NT2/D1 (cell line): ENCODE data around the gene RTN1.
A peak's percentile ranks its signal among the peaks of the same experiment; 100 is the strongest.

ENCODE experiments used
- DNase-seq: peaks from one replicate; pipeline ENCODE4 v3.0.0-alpha.2; 2011; ENCODE audit warnings: low read depth, low spot score
- H3K27me3 ChIP-seq: 2 replicates; pipeline ENCODE4 v1.6.0; 2011; ENCODE audit warnings: mild to moderate bottlenecking; ENCODE audit not compliant: insufficient read length, insufficient read depth
- H3K36me3 ChIP-seq: 2 replicates; pipeline ENCODE4 v1.6.1; 2011; ENCODE audit warnings: mild to moderate bottlenecking, low read length, mixed read lengths; ENCODE audit not compliant: insufficient read depth, insufficient read length
- H3K4me1 ChIP-seq: 2 replicates; pipeline ENCODE4 v1.5.1; 2011; ENCODE audit not compliant: insufficient read depth, insufficient read length
- H3K4me3 ChIP-seq: 2 replicates; pipeline ENCODE4 v1.5.1; 2011; ENCODE audit warnings: low read depth; ENCODE audit not compliant: insufficient read length
- H3K9ac ChIP-seq: 2 replicates; pipeline ENCODE4 v1.6.0; 2011; ENCODE audit warnings: low read depth; ENCODE audit not compliant: insufficient read length
- H3K9me3 ChIP-seq: 2 replicates; pipeline ENCODE4 v1.5.1; 2011; ENCODE audit warnings: mild to moderate bottlenecking, low read length; ENCODE audit not compliant: insufficient read depth
- SUZ12 ChIP-seq: IDR thresholded peaks from 2 replicates; pipeline ENCODE4 v1.6.1; 2011; ENCODE audit not compliant: insufficient read length, insufficient read depth; ENCODE audit errors: extremely low read depth
- YY1 ChIP-seq: IDR thresholded peaks from 2 replicates; pipeline ENCODE4 v1.6.1; 2011; ENCODE audit not compliant: insufficient read length, insufficient read depth
- ZNF274 ChIP-seq: IDR thresholded peaks from 2 replicates; pipeline ENCODE4 v1.6.1; 2011; ENCODE audit warnings: mild to moderate bottlenecking, low read depth, low read length

The RTN1 gene

GRCh38 chr14:59870277-59871165 lies at the start of gene RTN1:
Gene RTN1 (minus strand): TSS chr14:59870776. CDS start chr14:59870630, 146 bp downstream.
- Histone ChIP-seq H3K4me1 (no peaks in the 10 kb centered on the region), H3K27me3 (peaks cover 53% of the 10 kb centered on the region), H3K9me3 (no peaks in the 10 kb centered on the region), H3K4me3 (peak within 1 kb of the TSS; percentile 53), H3K9ac (peak within 1 kb of the TSS; percentile 51), H3K36me3 (no peaks in the 10 kb centered on the region)
- peak; percentile 40 for DNase-seq
- TF ChIP-seq SUZ12 (no peak), ZNF274 (no peak), YY1 (no peak)

- Histone ChIP-seq H3K36me3 (no peaks in the 10 kb centered on the region), H3K9me3 (no peaks in the 10 kb centered on the region), H3K4me1 (no peaks in the 10 kb centered on the region), H3K27me3 (no peaks in the 10 kb centered on the region), H3K9ac (peak overlapping the region; percentile 9), H3K4me3 (peak overlapping the region; percentile 19)
- TF ChIP-seq SUZ12 = no peak
- no peak for TF ChIP-seq ZNF274
- TF ChIP-seq YY1 = no peak
- DNase-seq = no peak
Observed at GRCh38 chr14:59920378-59920683, 49.8 kb upstream of the RTN1 start.

DNA sequence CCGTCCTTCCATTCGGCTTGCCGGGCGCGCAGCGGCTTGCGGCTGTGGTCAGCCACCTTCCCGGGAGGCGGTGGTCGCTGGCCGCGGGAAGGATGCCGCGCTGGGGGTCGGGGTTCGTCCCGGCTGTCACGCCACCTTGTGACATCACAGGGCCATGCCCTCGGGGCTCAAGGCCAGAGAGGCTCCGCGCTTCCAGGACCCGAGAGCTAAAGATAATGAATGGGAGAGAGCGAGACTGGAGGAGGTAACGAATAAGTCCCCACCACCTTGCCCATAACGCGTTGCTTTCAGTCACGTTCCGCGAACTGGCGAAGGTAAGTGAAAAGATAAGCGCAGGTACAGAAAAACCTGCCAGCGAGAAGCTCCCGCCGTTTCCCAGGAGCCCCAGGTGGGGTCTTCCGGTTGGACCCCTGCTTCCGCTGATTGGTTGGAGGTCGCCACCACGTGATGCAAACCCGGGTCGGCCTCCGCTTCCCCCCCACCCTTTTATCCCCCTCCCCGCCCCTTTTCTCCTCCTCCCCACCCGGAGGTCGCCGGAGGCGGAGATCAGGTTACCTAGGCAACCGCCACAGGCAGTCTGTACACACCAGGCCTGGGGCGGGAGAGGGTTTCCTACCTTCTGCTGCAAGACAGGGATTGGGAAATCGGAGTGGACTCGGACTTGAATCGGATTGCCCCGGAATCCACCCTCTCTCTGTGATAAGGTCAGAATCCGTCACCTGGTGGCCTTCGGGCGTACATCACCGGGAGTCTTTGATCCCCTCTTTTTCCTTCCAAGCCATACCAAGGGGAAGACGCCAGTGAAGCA lies 49.2 kb upstream of the RTN1 start, which contains the start of gene LRRC9:
LRRC9 (plus strand) TSS at position 575 of the 808 bp plus-strand sequence.
- TF ChIP-seq YY1 (no peak), SUZ12 (no peak), ZNF274 (no peak)
- Histone ChIP-seq H3K9ac (peak within 1 kb of the TSS; percentile 90), H3K9me3 (no peaks in the 10 kb centered on the region), H3K4me3 (peak within 1 kb of the TSS; percentile 56), H3K27me3 (no peaks in the 10 kb centered on the region), H3K36me3 (no peaks in the 10 kb centered on the region), H3K4me1 (no peaks in the 10 kb centered on the region)
- peak; percentile 85 for DNase-seq

- TF ChIP-seq ZNF274 (no peak), YY1 (no peak), SUZ12 (no peak)
- peak overlapping the region; percentile 90 for H3K9ac ChIP-seq
- no peak for DNase-seq
- peak overlapping the region; percentile 56 for H3K4me3 ChIP-seq
- no peaks in the 10 kb centered on the region for H3K9me3 ChIP-seq
- no peaks in the 10 kb centered on the region for H3K27me3 ChIP-seq
- no peaks in the 10 kb centered on the region for H3K4me1 ChIP-seq
- H3K36me3 ChIP-seq = no peaks in the 10 kb centered on the region
Observed at GRCh38 chr14:59918824-59919569, 48.4 kb upstream of the RTN1 start.

- no peaks in the 10 kb centered on the region for H3K36me3 ChIP-seq
- no peaks in the 10 kb centered on the region for H3K27me3 ChIP-seq
- no peaks in the 10 kb centered on the region for H3K9me3 ChIP-seq
- TF ChIP-seq ZNF274 (no peak), YY1 (no peak), SUZ12 (no peak)
- no peak for DNase-seq
- H3K9ac ChIP-seq = no peak overlapping the region
- no peak overlapping the region for H3K4me3 ChIP-seq
- no peaks in the 10 kb centered on the region for H3K4me1 ChIP-seq
Observed at GRCh38 chr14:59913187-59913586, 42.6 kb upstream of the RTN1 start.

DNA sequence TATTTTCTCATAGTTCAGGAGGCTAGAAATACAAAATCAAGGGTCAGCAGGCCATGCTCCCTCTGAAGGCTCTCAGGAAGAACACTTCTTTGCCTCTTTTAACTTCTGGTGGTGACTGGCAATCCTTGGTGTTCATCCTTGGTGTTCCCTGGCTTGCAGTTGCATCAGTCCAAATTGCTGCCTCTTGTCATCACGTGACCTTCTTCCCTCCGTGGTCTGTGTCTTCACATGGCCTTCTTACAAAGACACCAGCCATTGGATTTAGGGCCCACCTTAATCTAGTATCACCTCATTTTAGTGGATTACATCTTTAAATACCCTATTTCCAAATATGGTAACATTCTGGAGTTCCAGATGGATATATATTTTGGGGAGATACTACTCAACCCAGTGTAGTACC lies 41.9 kb upstream of the RTN1 start:
- TF ChIP-seq ZNF274 (no peak), YY1 (no peak), SUZ12 (no peak)
- H3K9me3 ChIP-seq = no peaks in the 10 kb centered on the region
- no peak for DNase-seq
- H3K27me3 ChIP-seq = no peaks in the 10 kb centered on the region
- no peaks in the 10 kb centered on the region for H3K4me1 ChIP-seq
- no peaks in the 10 kb centered on the region for H3K36me3 ChIP-seq
- H3K4me3 ChIP-seq = no peak overlapping the region
- H3K9ac ChIP-seq = no peak overlapping the region

- H3K36me3 ChIP-seq = no peaks in the 10 kb centered on the region
- no peak overlapping the region for H3K9ac ChIP-seq
- TF ChIP-seq YY1 (no peak), ZNF274 (no peak), SUZ12 (no peak)
- H3K4me1 ChIP-seq = no peaks in the 10 kb centered on the region
- H3K4me3 ChIP-seq = no peak overlapping the region
- DNase-seq = no peak
- H3K27me3 ChIP-seq = no peaks in the 10 kb centered on the region
- H3K9me3 ChIP-seq = 0 out of 2 replicates have a peak, but pooled peaks cover 8% of the 10 kb centered on the region
Observed at GRCh38 chr14:59905188-59905587, 34.6 kb upstream of the RTN1 start.
